ENCODE measurements around the gene VWA1. TPM values are rescaled to one million over a fixed set of nuclear protein-coding genes. Genes with fewer than 3 reads are reported as not detected.

VWA1 gene
- total RNA-seq, 1 experiment from 2014 or later, result 858 TPM

GRCh38 chr1:1423245-1423597, 12.3 kb upstream of the VWA1 start:
- no peak overlapping the region for H3K4me3 ChIP-seq (ENCODE audit: low read depth in 2 of 2, low read length in 2 of 2)
- no peak overlapping the region for H3K27ac ChIP-seq (ENCODE audit: low read length)
- H3K27me3 ChIP-seq (ENCODE audit: control insufficient read depth, insufficient read depth, low read length), result no peaks in the 10 kb centered on the region
- H3K4me1 ChIP-seq (ENCODE audit: control insufficient read depth, insufficient read depth, low read length), result peaks cover 29% of the 10 kb centered on the region
- no peaks in the 10 kb centered on the region for H3K36me3 ChIP-seq (ENCODE audit: control insufficient read depth, insufficient read depth, low read length)
- POLR2A ChIA-PET, result no interaction called here
- no peak for TF ChIP-seq TCF7L2 (IDR thresholded peaks at IDR 0.05; ENCODE audit: low read depth, low read length)
- TF ChIP-seq POLR2AphosphoS5 (IDR thresholded peaks at IDR 0.05; ENCODE audit: low read depth, low read length), result no peak
- no peak for TF ChIP-seq SIN3A (IDR thresholded peaks at IDR 0.05; ENCODE audit: borderline replicate concordance, insufficient read depth, low read depth, low read length)
- no peak for TF ChIP-seq CTCF (IDR thresholded peaks at IDR 0.05)
- no peak for TF ChIP-seq REST (IDR thresholded peaks at IDR 0.05; ENCODE audit: insufficient read depth in 1 of 2, low read depth in 2 of 2, low read length in 1 of 2)
- ATAC-seq (no peak), DNase-seq (ENCODE audit: low read depth, low spot score) (no peak)
- BruUV-seq (replicated peaks), result no TSS peak
- in situ Hi-C loops (cut with HindIII; ENCODE audit: low pct_unique_long_range_greater_than_20kb, low sequenced_read_pairs), result no loop called here
- H3K9me3 ChIP-seq (ENCODE audit: control insufficient read depth, insufficient read depth, low read depth, low read length), result no peaks in the 10 kb centered on the region
- intact Hi-C loops (cut with micrococcal nuclease; ENCODE audit: unreplicated experiment), result no loop called here
- CTCF ChIA-PET, result no interaction called here

DNA sequence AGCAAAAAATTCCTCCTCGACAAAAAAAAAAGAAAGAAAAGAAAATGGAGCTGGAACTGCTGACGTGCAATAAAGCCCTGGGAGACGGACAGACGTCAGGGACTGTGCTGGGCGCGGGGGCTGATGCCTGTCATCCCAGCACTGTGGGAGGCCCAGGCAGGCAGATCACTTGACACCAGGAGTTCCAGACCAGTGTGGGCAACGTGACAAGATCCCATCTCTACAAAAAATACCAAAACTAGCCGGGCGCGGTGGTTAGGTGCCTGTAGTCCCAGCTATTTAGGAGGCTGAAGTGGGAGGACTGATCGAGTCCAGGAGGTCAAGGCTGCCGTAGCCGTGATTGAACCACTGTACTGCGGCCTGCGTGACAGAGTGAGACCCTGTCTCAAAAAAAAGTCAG, 10.8 kb upstream of the VWA1 start:
- TF ChIP-seq CTCF (IDR thresholded peaks at IDR 0.05) (no peak), TCF7L2 (IDR thresholded peaks at IDR 0.05; ENCODE audit: low read depth, low read length) (no peak), POLR2AphosphoS5 (IDR thresholded peaks at IDR 0.05; ENCODE audit: low read depth, low read length) (no peak), REST (IDR thresholded peaks at IDR 0.05; ENCODE audit: insufficient read depth in 1 of 2, low read depth in 2 of 2, low read length in 1 of 2) (no peak), SIN3A (IDR thresholded peaks at IDR 0.05; ENCODE audit: borderline replicate concordance, insufficient read depth, low read depth, low read length) (no peak)
- no peak for DNase-seq (ENCODE audit: low read depth, low spot score)
- Histone ChIP-seq H3K9me3 (ENCODE audit: control insufficient read depth, insufficient read depth, low read depth, low read length) (no peaks in the 10 kb centered on the region), H3K27me3 (ENCODE audit: control insufficient read depth, insufficient read depth, low read length) (no peaks in the 10 kb centered on the region), H3K4me3 (ENCODE audit: low read depth in 2 of 2, low read length in 2 of 2) (no peak overlapping the region), H3K36me3 (ENCODE audit: control insufficient read depth, insufficient read depth, low read length) (no peaks in the 10 kb centered on the region), H3K4me1 (ENCODE audit: control insufficient read depth, insufficient read depth, low read length) (peaks cover 41% of the 10 kb centered on the region), H3K27ac (ENCODE audit: low read length) (peak overlapping the region; percentile 30; the same call in 1 of the 2 replicates)
- BruUV-seq (replicated peaks), result no TSS peak
- in situ Hi-C loops (cut with HindIII; ENCODE audit: low pct_unique_long_range_greater_than_20kb, low sequenced_read_pairs) (no loop called here), intact Hi-C loops (cut with micrococcal nuclease; ENCODE audit: unreplicated experiment) (no loop called here)
- CTCF ChIA-PET, result no interaction called here
- POLR2A ChIA-PET, result no interaction called here
- ATAC-seq, result no peak
